Lung microvascular endothelial cell (primary cell): ENCODE results near the gene TRUB1. TPM values are rescaled to one million over a fixed set of nuclear protein-coding genes. Genes with fewer than 3 reads are reported as not detected.

Source experiments
- DNase-seq, 2 donors: peaks; one replicate each; pipeline versions ENCODE4 v3.0.0 to v3.0.0-alpha.2; 2010; ENCODE audit warnings: low read depth in 2 of 2
- total RNA-seq: library from RNA; depleted of rRNA; stranded (reverse); fragments of >200 nt; gene quantifications from 2 replicates; pipeline ENCODE4 v1.2.1, GENCODE V29; 2014

Gene TRUB1
- total RNA-seq, 1 donor from 2014 or later, result 18.1 TPM

GRCh38 chr10:115026746-115027140 lies 88.7 kb downstream of the TRUB1 start:
- no peak for DNase-seq

Other genes starting within 250 kb of the TRUB1 start
- 20.5 and 24.2 TPM in 2 replicates for gene FHIP2A, start 116.4 kb upstream of the TRUB1 start, total RNA-seq
- gene ATRNL1, start 155.2 kb downstream of the TRUB1 start, total RNA-seq, result under 0.01 and 0.20 TPM in 2 replicates